GM18526 (cell line): ENCODE data around the gene CABLES2.

Experiments
- POLR2A ChIP-seq: IDR thresholded peaks from 3 replicates; pipeline ENCODE4 v1.6.1; 2011; ENCODE audit not compliant: insufficient read length; ENCODE audit errors: extremely low read depth

The CABLES2 gene

GRCh38 chr20:62441987-62442539 is 35.0 kb upstream of the CABLES2 start:
- no peak for TF ChIP-seq POLR2A

GRCh38 chr20:62439218-62439617 is 32.1 kb upstream of the CABLES2 start:
- TF ChIP-seq POLR2A: no peak

- no peak for TF ChIP-seq POLR2A
Observed at GRCh38 chr20:62437927-62438326, 30.8 kb upstream of the CABLES2 start.

GRCh38 chr20:62437496-62437895 is 30.4 kb upstream of the CABLES2 start:
- no peak for TF ChIP-seq POLR2A

GRCh38 chr20:62436692-62437091 is 29.6 kb upstream of the CABLES2 start:
- TF ChIP-seq POLR2A: no peak

- no peak for TF ChIP-seq POLR2A
Observed at GRCh38 chr20:62433658-62434497, 26.8 kb upstream of the CABLES2 start.

GRCh38 chr20:62430866-62431447 is 23.9 kb upstream of the CABLES2 start:
- TF ChIP-seq POLR2A: no peak

- no peak for TF ChIP-seq POLR2A
Observed at GRCh38 chr20:62430311-62430853, 23.3 kb upstream of the CABLES2 start.

GRCh38 chr20:62429455-62430310 is 22.6 kb upstream of the CABLES2 start:
- no peak for TF ChIP-seq POLR2A

- TF ChIP-seq POLR2A: no peak
Observed at GRCh38 chr20:62428396-62429295, 21.6 kb upstream of the CABLES2 start.

- no peak for TF ChIP-seq POLR2A
Observed at GRCh38 chr20:62428002-62428372, 20.9 kb upstream of the CABLES2 start.

- TF ChIP-seq POLR2A: no peak
Observed at GRCh38 chr20:62427172-62428001, 20.3 kb upstream of the CABLES2 start, which contains the start of gene RBBP8NL. Gene RBBP8NL (minus strand): TSS chr20:62427539. CDS start chr20:62419647, 7,892 bp downstream.

- no peak for TF ChIP-seq POLR2A
Observed at GRCh38 chr20:62426699-62427131, 19.6 kb upstream of the CABLES2 start.
